NOMO-1 treated with dmso at 0.1 percent for 144 hours (cell line): ENCODE results near the gene TEAD1.

Source experiments
- DNase-seq: peaks from one replicate; lab custom pipeline; 2025; ENCODE audit not compliant: unreplicated experiment; lab: John Stamatoyannopoulos, UW

TEAD1 gene

DNA sequence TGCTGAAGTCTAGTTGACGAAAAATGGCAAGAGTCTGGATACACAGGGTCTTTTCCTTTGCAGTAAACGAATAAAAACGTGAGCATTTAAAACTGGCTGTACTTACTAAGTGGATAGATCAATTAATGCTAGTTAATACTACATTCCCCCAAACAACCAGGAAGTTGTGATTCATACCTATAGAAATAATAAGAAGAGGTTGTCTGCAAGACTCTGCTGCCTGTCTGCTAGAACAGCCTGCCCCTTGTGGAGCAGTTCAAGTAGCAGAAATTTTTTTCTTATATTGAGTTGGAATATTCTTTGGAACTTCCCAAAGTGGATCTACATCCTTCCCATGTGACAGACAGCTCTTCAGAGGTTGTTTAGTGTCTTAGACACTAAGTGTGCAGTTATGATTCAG, 86.8 kb downstream of the TEAD1 start:
- DNase-seq = no peak

DNA sequence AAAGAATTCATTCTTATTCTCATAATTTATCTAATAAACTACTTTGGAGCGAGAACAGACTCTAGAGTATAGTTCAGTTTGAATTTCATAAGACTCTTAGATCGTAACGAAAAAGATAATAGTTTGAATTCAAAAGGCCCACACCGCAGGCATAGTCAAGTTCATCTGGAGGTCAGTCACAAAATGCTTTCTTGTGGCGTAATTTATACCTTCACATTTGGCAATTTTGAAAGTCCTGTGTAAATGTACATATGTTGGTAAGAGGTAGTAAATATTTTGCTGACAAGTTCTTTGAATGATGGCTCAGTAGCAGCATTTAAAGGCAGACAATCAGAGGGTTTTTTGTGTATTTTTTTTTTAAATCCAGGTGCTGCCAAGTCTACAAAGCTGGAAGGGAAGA, 88.1 kb downstream of the TEAD1 start:
- peak; percentile 3 for DNase-seq

DNA sequence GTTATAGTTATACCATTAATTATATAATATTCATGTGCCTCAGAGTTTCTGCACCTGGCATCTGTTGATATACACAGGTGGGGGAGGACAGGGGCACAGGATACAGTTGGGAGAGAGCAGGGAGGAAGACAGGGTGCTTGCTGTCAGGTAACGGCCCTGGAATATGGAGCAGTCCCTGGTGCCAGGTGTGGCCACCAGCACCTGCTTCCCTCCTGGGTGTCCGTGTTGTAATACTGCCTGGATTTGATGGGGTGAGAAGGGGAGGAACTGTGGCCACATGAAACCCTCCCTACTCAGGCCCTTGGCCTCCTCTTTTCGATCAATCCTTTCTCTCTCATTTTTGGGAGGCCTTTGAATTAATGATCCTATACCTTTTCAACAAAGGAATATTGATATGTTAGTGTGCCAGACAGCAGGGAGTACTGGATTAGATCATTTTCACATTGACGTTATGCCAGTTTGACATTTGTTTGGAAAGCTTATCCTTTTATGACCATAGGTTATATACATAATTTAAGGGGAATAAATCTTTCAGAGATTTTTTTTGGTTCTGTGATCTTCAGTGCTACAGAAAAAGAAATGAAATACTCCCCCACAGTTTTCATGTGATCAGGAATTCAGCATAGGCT, 88.6 kb downstream of the TEAD1 start:
- no peak for DNase-seq

DNA sequence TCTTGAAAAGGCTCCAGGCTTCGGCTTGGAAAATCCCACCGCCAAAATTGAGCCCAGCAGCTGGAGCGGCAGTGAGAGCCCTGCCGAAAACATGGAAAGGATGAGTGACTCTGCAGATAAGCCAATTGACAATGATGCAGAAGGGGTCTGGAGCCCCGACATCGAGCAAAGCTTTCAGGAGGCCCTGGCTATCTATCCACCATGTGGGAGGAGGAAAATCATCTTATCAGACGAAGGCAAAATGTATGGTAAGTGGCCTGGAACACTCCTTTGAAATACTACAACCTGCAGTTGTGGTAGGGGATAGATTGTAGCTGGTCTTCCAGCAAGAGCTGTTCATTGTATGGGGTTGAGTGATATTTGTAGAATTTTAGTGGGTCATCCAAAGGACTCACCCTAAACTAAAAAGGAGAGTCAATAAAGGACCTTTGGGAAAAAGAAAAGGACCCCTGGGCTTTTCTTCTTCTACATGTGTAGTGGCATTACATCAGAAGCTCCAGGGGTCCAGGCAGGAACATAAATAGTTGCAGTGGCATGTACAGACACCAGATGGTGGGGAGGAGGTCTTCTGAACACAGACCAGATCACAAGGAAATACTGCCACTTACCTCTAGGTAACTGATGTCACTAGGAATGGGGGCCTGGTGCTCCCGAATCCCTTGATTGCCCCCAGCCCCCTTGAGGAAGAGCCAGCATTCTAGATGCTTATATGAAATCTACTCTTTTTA, 90.1 kb downstream of the TEAD1 start:
- DNase-seq = no peak

DNA sequence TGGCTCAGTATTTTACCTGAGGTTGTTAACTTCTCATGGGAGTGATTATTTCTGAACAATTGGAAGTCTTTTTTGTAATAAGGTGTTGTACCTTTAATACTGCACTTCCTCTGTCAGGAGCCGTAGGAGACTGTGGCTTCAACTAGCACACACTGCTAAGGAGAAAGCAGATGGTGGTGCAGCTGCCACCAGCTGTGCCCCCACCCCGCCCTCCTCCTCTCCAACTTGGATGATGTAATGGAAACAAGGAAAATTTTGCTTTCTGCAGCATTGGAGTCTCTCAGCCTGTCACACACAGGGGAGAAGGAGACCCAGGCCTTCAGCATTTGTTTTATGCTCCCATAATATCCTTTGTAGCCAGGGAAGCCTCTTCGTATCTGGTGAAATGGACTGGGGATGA, 91.2 kb downstream of the TEAD1 start:
- no peak for DNase-seq

DNA sequence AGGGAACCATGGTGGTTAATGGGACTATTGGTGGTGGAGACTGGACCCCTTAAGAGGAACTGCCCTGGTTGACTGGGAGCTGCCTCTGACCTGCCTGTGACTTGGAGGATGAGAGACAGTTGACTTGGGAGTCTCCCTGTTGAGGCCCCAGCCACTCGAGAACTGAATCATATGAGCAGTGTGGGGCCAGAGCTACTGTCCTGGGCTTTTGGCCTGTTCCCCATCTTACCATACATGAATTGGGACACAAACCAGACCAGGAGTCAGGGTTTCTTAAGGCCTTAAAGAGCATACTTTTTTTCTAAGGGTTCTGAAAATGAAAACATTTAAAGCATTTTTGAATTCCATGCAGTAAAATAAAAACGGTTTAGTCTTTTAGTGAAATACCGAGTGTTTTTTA, 92.8 kb downstream of the TEAD1 start:
- no peak for DNase-seq

DNA sequence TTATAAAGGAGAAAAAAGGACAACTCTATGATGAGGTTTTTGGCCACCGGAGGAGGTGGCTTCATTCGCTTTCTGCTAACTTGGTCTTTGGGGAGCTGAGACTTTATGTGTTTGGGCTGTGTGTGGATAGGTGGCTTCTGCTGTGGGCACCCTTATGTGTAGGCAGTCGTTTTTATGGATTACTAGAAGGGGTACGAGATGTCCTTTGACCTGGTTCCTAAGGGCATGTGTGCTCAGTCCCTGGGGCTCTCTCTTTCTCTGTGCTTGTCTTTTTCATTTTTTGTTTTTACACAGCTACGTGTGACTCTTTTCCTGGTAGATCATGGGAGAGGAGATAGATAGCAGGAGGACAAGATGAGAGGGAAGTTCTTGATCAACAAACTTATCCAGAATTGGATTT, 93.4 kb downstream of the TEAD1 start:
- no peak for DNase-seq

DNA sequence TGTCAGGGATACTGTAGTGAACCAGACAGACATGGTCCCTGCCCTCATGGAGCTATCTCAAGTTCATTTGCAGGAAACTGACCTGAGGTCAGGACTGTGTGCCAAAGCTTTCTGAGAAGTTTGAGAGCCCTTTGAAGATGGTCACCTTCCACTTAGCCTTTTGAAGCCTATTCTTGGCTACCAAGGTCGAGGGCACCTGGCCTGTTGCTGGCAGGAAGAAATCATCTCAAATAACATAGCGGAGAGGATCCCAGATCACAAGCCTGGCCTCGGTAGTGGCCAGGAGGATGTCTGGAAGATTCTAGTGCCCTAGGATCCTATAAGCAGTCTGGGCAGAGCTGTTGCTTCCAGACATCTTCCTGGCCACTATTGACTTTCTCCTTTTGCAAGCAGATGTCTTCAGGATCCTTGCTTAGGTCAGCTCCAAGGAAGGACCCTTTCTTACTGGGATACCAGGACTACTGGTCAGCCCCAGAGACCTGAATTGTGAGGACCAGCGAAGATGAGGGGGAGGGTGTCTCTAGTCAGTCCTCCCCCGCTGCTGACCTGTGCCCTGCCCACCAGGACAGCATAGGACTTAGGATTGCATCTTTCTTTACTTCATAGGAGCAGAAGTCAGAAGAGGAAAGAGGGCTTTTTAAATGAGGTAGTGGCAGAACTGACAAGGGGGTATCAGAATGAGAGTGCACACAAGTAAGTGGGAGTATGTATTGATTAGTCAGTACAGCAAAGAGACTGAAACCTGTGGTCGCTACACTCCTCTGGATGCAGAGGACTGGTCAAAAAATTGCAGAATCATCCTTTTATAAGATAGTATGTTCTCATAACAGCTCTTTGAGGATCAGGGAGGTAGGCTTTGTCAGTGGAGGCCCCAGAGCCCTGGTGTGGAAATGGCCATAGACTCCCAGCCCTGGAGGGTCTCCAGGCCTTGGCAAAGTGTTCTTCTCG, 94.8 kb downstream of the TEAD1 start:
- DNase-seq = no peak

DNA sequence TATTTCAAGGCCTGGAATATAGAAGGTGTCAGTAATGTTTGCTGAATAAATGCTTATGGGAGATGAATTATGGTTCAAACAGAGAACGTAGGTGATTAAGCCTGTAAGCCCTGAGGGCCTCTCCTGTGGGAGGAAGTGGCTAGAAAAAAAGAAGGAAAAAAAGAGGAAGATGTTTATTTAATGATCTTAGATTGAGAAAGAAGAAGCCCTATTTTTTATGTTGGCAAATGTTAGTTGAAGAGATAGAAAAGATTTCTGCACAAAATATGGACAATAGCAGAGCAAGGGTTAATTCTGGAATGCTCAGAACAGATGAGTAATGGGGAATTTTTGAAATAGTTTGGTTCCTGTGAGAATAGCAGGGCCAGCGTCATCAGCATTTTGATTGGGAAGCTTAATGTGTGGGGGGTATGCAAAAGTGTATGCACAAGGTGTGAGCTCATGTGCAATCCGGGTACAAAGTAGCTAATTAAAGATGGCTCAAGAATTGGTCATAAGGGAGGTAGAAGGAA, 95.7 kb downstream of the TEAD1 start:
- peak; percentile 69 for DNase-seq

DNA sequence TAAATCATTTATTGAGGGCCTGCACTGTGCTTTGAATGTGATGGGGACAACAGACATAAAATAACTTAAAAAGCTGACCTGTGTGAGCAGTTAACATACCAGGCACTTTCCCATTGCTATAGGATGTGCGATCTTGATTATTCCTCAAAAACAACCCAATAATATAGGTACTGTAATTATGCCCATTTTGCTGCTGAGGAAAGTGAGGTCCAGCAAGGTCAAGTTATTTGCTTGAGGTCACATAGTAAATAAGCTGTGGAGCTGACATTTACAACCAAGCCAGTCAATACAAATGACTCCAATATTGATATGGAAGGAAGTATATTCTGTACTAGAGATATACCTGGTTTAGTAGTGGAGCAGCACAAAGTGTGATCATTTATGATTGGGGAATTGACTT, 96.2 kb downstream of the TEAD1 start:
- DNase-seq = no peak

DNA sequence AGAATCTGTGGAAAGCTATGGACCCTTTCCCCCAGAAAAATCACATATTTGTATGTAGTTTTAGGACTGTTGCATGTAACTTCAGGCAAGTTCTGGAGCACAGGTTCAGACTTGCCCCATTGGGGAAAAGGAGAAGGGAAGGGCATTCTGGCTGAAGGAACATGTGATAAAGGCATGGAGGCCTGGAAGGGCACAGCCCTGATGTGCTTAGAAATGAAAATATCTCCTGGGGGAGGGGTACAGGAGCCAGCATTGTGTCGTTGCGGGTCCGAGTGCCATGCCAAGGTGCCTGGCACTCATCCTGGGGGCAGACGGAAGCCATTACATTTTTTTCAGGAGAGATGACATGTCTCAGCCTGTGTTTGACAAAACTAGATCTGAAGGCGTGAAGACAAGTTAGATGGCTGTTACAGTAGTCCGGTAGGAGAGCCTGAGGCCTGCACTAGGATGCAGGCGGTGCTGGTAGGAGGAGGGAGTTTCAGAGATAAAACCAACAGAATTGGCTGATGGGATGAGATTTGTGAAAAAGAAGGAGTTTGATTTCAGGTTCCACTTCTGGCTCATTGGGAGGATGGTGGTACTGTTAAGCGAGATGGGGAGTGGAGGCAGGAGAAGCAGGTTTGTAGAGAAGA, 96.9 kb downstream of the TEAD1 start:
- no peak for DNase-seq

DNA sequence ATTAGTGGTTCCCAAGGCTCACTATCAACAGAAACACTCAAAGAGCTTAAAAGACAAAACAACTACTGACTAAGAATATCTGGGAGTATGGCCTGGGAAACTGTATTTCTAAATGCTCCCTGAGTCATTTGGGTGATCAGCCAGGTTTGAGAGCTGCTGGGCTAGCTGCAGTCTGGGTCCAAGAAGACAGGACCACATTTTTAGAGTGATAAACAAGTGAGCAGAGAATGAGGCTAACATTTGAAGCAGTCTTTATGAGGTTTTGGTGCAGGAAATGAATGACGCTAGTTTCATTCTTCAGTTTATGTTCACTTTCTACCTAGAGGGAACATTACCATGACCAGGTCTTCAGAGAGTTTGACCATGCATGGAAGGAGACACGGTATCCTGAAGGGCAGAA, 97.7 kb downstream of the TEAD1 start:
- DNase-seq = no peak

DNA sequence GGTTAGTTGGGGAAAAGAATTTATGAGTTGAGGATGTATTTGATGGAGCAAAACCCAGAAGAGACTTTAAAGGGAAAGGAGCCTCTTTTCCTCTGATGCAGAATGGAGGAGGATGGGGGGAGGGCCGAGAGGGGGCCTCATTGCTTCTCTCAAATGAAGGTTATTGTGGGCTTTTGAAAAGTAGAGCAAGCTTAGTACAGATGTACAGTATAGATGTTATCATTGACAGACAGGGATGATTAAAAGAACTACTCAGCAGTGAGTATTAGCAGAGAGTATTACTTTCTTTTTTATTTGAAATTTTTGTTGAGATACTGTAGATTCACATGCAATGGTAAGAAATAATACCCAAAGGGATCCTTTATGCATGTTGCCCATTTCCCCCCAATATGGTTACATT, 98.1 kb downstream of the TEAD1 start:
- no peak for DNase-seq

DNA sequence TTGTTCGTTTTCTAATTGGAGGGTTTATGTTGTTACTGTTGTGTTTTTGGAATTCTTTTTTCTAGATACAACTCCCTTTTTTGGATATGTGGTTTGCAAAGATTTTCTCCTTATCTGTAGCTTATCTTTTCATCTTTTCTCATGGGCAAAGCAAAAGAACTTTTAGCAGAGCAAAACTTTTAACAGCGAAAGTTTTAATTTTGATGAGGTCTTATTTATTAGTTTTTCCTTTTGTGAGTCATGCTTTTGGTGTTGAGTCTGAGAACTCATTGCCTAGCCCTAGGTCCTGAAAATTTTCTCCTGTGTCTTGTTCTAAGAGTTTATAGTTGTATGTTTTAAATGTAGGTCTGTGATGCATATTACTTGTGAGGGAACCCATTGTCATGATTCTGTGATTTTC, 99.4 kb downstream of the TEAD1 start:
- no peak for DNase-seq

DNA sequence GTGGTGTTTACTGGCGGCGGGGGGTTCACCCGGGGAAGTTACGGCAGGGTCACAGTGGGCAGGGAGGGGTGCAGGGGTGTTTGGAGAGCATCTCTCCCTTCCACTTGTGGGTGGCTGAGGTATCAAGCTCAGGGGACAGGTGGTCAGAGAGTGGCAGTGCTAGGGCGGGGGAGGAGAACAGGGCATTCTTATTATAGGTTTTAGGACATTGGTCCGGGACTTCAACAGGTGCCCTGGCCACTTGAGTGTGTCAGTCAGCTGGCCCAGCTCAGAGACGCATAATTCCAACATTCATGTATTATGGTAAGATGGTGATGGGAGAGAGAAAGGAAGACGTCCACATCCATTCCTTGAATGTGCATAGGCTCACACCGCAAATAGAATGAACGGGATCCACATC, 101.7 kb downstream of the TEAD1 start:
- no peak for DNase-seq

DNA sequence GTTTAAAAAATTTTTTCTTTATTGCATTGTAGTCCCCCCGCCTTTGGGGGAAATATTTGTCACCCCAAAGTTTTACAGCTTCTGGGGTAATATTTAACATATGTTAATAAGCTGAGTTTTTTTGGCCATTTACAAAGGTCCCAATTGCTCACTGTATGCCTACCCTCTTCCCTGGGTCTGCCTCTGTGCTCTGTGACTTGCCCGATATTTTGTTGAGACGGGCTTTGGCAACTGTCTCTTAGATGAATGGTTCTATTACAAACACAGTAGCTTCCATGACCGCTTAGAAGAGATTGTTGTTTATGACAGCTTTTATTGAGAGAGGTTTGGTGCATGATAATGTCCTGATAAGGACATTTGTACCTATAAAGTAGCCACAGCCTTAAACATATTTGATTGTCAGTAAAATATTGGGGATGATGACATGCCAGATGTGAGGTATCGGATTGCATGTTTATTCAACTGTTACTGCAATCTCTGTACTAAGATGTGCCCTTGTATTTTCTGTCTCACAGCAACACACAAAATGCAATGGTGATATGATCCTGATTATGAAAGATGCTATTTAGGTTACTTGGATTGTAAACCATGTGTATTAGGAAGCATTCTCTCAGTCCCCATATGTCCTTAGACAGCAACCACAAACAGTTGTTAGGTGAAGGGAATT, 103.1 kb downstream of the TEAD1 start:
- no peak for DNase-seq

DNA sequence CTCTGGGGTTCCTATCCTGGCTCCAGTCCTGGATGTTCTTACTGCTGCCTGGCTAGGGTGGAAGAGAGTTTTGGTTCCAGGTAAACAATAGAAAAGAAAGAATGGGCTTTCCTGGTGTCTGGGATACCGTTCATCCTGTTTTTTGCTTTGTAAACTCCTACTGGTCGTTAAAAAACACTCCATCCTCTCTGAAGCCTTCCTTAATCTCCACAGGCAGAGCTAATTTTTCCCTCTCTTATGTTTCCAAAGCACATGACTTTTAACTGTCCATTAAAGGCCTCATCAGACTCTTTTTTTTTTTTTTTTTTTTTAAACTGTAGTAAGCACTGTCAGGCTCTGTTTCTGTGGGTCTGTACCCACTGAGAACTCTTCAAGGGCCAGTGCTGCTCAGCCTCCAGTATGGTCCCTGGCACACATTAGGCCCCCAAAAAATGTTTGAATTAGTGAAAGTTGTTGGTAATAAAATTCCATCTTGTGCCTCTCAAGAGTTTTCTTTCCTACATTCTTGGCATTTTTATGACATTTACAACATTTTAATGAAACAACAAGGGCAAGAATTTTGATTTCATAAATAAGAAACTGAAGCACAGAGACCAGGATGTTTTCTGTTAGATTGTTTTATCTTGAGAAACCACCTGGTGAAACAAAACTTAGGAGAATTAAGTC, 104.2 kb downstream of the TEAD1 start:
- DNase-seq = no peak

DNA sequence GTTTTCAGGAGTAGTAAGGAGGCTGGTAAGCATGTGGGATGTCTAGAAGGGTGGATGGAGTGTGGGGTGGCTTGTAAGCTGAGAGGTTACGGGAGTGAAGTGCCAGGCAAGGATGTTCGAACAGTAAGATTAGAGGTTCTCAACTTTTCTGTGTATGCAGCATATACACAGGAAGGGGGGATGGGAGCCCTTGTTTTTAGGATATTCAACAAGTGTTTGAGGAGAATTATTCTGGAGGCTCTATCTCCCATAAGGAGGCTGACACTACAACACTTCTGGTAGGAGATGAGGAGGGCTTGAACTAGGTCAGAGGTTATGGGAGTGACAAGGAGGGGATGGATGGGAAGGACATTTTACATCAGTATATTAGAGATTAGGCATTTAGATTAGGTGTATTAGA, 109.5 kb downstream of the TEAD1 start:
- no peak for DNase-seq

DNA sequence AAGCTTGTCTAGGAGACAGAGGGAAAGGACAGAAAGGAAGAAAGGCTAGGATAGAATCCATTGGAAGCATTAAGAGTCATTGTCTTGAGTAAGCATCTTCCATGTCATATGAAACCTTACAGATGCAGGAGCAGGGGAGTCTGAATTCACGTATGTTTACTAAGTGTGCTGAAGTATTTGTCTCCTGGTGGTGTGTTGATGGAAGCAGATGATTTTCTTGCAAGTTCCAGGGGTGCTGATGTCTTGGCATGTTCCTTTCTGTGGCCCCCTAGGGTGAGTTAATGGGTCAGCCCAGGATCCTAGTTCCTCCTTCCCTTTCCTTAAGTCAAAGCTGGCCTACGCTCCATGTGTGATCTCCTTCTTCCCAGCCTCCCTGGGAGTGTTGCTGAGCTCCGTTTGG, 110.2 kb downstream of the TEAD1 start:
- no peak for DNase-seq

DNA sequence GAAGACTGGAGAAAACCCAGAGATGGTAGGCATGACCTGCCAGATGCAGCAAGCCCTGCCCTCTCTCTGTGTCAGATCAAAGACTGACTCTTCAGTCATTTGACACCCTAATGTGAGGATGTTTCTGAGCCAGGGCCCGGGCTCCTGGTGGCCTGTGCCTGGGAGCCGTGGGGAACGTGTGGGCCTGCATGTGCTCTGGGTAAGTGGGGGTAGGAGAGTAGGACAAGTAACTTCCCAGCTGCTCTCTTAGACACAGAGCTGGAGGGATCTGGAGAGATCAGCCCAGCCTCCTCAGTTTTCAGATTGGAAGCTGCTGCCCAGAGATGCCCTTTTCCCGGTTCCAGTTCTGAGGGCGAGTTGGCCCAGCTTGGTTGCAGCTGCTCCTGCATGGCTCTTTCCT, 110.8 kb downstream of the TEAD1 start:
- DNase-seq = no peak
